Thyroid gland (tissue), 4 donors: ENCODE measurements around the gene RFX8. TPM values are rescaled to one million over a fixed set of nuclear protein-coding genes. Genes with fewer than 3 reads are reported as not detected.

ENCODE experiments used
- DNase-seq, 2 donors: peaks; one replicate each; pipeline ENCODE4 v3.0.0-alpha.2; 2019
- H3K27ac ChIP-seq, 3 donors: fragments of 200-600 bp; sonication (generic); 1 replicate in 2 of 3; 2 replicates in 1 of 3; pipeline ENCODE4 v1.5.1; 2016 to 2019; ENCODE audit warnings: mild to moderate bottlenecking in 1 of 3, moderate library complexity in 1 of 3
- H3K27me3 ChIP-seq: fragments of 200-600 bp; sonication (generic); one replicate; pipeline ENCODE4 v1.5.1; 2019
- H3K36me3 ChIP-seq, 2 donors: fragments of 200-600 bp; sonication (generic); one replicate each; pipeline ENCODE4 v1.5.1; 2016 to 2019
- H3K4me1 ChIP-seq, 2 donors: fragments of 200-600 bp; sonication (generic); one replicate each; pipeline ENCODE4 v1.5.1; 2017 to 2019
- H3K4me3 ChIP-seq, 3 donors: fragments of 200-600 bp; sonication (generic); replicated peaks in 1 of 3; 1 replicate in 2 of 3; 2 replicates in 1 of 3; pipeline ENCODE4 v1.5.1; 2016; ENCODE audit warnings: mild to moderate bottlenecking in 1 of 3
- H3K9me3 ChIP-seq: fragments of 200-600 bp; sonication (generic); one replicate; pipeline ENCODE4 v1.5.1; 2017
- CTCF ChIP-seq, 6 experiments: fragments of 200-600 bp in 3 of 6; fragments of 450-650 bp in 3 of 6; sonication (generic) in 3 of 6; IDR thresholded peaks; one replicate each; pipeline ENCODE4 v1.5.1; 2016 to 2019; ENCODE audit warnings: antibody characterized with exemption in 6 of 6, mild to moderate bottlenecking in 2 of 6, inconsistent platforms in 1 of 6, moderate library complexity in 1 of 6
- POLR2A ChIP-seq, 2 donors: fragments of 450-650 bp; IDR thresholded peaks; one replicate each; pipeline ENCODE4 v1.6.1; 2017; ENCODE audit warnings: antibody characterized with exemption in 2 of 2, mild to moderate bottlenecking in 2 of 2, moderate library complexity in 1 of 2
- WGBS, 2 donors: methylation state at CpG; one replicate each; pipeline ENCODE4 v1.1.5; 2017; 5-methylcytosine and 5-hydroxymethylcytosine counted together
- intact Hi-C: fragments of 100-400 bp; cut with DNase I; formaldehyde crosslinking; loops from one replicate; pipeline ENCODE4 v1.15.1; 2023
- total RNA-seq, 4 donors: library from RNA; depleted of rRNA; stranded (reverse); fragments of >200 nt; gene quantifications; one replicate each; pipeline ENCODE4 v1.2.3, GENCODE V29; 2016

The RFX8 gene
- total RNA-seq, 4 donors from 2014 or later: 1.9 TPM; not detected in 3

GRCh38 chr2:101361522-101361921 lies 113.4 kb downstream of the RFX8 start:
- intact Hi-C loops: no loop called here
- TF ChIP-seq POLR2A (IDR thresholded peaks at IDR 0.05) (no peak), CTCF (IDR thresholded peaks at IDR 0.05) (no peak)

GRCh38 chr2:101361121-101361520 lies 113.8 kb downstream of the RFX8 start:
- no peak overlapping the region for H3K27ac ChIP-seq
- intact Hi-C loops: no loop called here
- no peak overlapping the region for H3K4me3 ChIP-seq
- no peak for DNase-seq
- no peaks in the 10 kb centered on the region for H3K4me1 ChIP-seq
- 61 to 71% methylated on average over 4 of the region's 4 CpGs for WGBS, 2 donors
- H3K9me3 ChIP-seq: no peaks in the 10 kb centered on the region
- no peaks in the 10 kb centered on the region for H3K36me3 ChIP-seq
- H3K27me3 ChIP-seq: no peaks in the 10 kb centered on the region
- TF ChIP-seq POLR2A (IDR thresholded peaks at IDR 0.05) (no peak), CTCF (IDR thresholded peaks at IDR 0.05) (no peak)

More at GRCh38 chr2:101361522-101361921, 113.4 kb downstream of the RFX8 start:
- Histone ChIP-seq H3K27ac (no peak overlapping the region), H3K27me3 (no peaks in the 10 kb centered on the region), H3K4me1 (no peaks in the 10 kb centered on the region), H3K36me3 (no peaks in the 10 kb centered on the region), H3K4me3 (no peak overlapping the region), H3K9me3 (no peaks in the 10 kb centered on the region)
- no peak for DNase-seq
- whole genome bisulfite sequencing, 2 donors: 61 to 78% methylated on average over 2 of the region's 2 CpGs

GRCh38 chr2:101360232-101360631 lies 114.7 kb downstream of the RFX8 start:
- Histone ChIP-seq H3K27ac (no peak overlapping the region), H3K36me3 (no peaks in the 10 kb centered on the region), H3K9me3 (no peaks in the 10 kb centered on the region), H3K4me1 (no peaks in the 10 kb centered on the region), H3K4me3 (no peak overlapping the region), H3K27me3 (no peaks in the 10 kb centered on the region)
- TF ChIP-seq CTCF (IDR thresholded peaks at IDR 0.05) (no peak), POLR2A (IDR thresholded peaks at IDR 0.05) (no peak)
- 68 to 86% methylated on average over 4 of the region's 4 CpGs for WGBS, 2 donors
- intact Hi-C loops: no loop called here
- DNase-seq: no peak

GRCh38 chr2:101359410-101359954 lies 115.4 kb downstream of the RFX8 start:
- WGBS, 2 donors: 91 to 96% methylated on average over 7 of the region's 7 CpGs
- Histone ChIP-seq H3K36me3 (no peaks in the 10 kb centered on the region), H3K27ac (no peak overlapping the region), H3K4me1 (no peaks in the 10 kb centered on the region), H3K9me3 (no peaks in the 10 kb centered on the region), H3K4me3 (no peak overlapping the region), H3K27me3 (no peaks in the 10 kb centered on the region)
- intact Hi-C loops: no loop called here
- no peak for DNase-seq
- TF ChIP-seq POLR2A (IDR thresholded peaks at IDR 0.05) (no peak), CTCF (IDR thresholded peaks at IDR 0.05) (no peak)

DNA sequence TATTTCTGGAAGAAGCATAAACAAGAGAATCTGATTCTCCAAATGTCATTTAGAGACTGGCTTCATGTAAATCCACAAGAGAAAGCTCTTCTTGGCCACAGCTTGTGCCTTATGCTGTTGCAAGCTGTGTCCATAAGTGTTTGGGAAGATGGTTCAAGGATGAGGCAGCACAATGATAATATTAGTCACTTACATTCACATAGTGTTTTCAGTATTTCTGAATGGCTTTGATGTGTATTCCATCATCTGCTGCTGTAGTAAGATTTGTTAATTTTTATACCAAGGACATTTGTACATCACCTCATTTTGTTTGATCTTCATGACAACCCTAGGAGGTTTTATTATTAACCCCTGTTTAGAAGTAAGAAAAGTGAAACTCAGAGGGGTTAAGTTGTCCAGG lies 117.5 kb downstream of the RFX8 start:
- H3K27ac ChIP-seq: no peak overlapping the region
- H3K4me1 ChIP-seq: no peaks in the 10 kb centered on the region
- DNase-seq: no peak
- H3K36me3 ChIP-seq: no peaks in the 10 kb centered on the region
- intact Hi-C loops: no loop called here
- H3K4me3 ChIP-seq: no peak overlapping the region
- TF ChIP-seq POLR2A (IDR thresholded peaks at IDR 0.05) (no peak), CTCF (IDR thresholded peaks at IDR 0.05) (no peak)
- no peaks in the 10 kb centered on the region for H3K9me3 ChIP-seq
- H3K27me3 ChIP-seq: no peaks in the 10 kb centered on the region
